Anterior cingulate cortex (tissue), 58 donors: ENCODE data around the gene MICAL3.
A peak's percentile ranks its signal among the peaks of the same experiment; 100 is the strongest.
"Not testable (repeated sequence)": the region's sequence is repeated elsewhere in the genome, so short reads cannot be mapped to it uniquely, and the experiment has no call there.

Source experiments
- DNase-seq, 58 donors: peaks; one replicate each; lab custom pipeline; 2025; lab: John Stamatoyannopoulos, UW

MICAL3 gene

DNA sequence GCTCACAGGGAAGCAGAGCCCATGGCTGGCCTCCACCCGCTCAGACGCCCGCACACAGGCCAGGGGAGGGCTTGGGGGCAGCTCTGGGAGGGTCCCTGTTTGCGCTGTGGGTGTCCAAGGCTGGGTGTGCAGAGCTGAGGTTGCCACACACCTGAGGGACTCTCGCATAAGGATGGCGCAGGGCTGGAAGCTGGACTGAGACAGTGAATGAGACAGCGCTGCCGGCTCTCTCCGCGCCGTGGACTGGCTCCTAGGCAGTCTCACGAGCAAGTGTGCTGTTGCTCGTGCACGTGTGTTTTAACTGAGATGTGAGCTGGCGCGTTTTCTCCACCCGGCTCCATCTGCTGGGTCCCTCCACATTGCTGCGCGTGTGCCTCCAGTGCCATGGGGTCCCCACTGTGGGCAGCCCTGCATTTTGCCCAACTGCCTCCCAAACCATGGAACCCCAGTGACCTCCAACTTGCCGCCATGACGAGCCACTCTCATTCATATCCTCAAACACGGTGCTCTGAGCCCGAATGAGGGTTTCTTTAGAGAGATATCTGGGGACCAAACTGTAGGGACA is 245.9 kb downstream of the MICAL3 start:
- DNase-seq, result no peak

DNA sequence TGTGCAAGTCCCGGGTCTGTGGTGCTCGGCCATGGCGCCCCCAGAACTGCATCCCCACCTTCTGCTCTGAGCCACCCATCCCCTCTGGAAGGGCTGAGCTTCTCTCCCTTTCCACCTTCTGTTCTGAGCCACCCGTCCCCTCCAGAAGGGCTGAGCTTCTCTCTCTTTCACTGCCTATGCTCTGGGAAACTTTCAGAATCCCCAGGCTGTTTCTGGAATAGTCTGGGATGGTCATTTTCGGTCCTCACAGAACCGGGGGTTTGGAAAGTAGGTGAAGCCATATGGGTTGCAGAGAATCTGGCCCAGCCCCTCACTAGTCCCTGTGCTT is 246.7 kb downstream of the MICAL3 start:
- DNase-seq, result no peak

GRCh38 chr22:17777005-17777716 is 247.2 kb downstream of the MICAL3 start:
- DNase-seq, result no peak

DNA sequence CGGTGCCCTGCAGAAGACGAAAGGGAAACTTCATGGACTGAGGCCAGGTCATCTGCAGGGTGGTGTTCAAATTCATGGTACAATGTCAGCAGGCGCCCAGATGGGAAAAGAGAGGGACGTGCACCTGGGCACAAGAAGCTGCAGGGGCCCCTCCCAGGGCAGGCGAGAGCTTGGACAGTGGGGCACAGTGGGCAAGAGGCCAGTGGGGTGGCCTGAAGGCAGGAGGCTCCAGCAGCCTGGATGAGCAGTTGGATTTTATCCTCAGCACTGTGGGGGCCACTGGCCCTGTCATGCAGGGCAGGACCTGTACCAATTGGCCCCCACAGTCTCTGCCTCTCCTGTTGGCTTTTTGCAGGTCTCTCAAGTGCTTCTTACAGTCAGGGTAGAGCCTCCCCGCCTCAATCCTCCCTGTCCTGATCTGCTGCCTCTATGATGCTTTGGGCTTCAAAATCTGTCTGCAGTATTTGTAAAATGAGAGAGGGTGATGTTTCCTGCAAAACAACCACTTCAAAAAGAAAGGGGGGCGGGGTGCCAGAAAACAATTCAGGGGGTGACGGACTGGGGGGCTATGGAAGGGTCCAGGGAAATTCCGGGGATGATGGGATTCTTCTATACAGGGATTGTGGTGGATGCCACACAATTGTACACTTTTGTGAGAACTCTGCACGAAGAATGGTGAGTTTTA is 248.4 kb downstream of the MICAL3 start:
- DNase-seq, result no peak

DNA sequence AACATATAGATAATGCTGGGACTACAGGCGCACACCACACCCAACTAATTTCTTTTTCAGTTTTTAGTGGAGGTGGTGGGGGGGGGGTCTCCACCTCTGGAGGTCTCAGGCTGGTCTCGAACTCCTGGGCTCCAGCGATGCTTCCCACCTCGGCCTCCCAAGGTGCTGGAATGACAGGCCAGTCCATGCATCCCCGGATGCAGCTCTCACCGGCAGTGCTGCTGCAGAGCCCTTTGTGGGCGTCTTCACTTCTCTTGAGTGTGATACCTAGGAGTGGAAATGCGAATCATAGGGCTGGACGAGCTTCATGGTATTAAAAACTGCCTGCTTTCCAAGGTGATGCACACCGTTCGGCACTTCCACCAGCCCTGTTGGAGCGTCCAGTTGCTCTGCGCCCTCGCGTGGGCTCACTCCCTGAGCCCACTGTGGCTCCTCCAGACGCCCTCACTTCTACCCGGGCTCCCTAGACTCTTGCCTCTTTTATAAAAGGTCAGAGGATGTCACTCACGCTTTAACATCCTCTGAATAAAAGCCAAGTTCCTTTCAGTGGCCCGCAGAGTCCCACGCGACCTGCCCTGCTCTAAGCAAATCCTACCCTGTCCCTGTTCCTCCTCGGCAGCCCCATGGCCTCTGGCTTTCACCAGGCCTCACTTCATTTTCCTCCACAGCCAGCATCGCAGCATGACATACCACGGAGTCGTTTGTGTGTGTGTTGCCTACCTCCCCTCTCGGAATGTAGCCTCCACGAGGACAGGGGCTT is 249.3 kb downstream of the MICAL3 start:
- DNase-seq, result no peak

GRCh38 chr22:17774206-17774925 is 250.0 kb downstream of the MICAL3 start, which contains the start of gene BID:
Gene BID (minus strand): TSS chr22:17774469. CDS start chr22:17750116, 24,353 bp downstream.
- peak in 2 of 58 donors; percentile 42 to 47 for DNase-seq

- peak in 22 of 58 donors; percentile 17 to 71 (median 40) for DNase-seq
Observed at GRCh38 chr22:17773606-17774205, 250.7 kb downstream of the MICAL3 start.

GRCh38 chr22:17772958-17773605 is 251.3 kb downstream of the MICAL3 start:
- peak in 2 of 58 donors; percentile 36 to 38 for DNase-seq

- DNase-seq, result no peak
Observed at GRCh38 chr22:17772249-17772957, 252.0 kb downstream of the MICAL3 start.

DNA sequence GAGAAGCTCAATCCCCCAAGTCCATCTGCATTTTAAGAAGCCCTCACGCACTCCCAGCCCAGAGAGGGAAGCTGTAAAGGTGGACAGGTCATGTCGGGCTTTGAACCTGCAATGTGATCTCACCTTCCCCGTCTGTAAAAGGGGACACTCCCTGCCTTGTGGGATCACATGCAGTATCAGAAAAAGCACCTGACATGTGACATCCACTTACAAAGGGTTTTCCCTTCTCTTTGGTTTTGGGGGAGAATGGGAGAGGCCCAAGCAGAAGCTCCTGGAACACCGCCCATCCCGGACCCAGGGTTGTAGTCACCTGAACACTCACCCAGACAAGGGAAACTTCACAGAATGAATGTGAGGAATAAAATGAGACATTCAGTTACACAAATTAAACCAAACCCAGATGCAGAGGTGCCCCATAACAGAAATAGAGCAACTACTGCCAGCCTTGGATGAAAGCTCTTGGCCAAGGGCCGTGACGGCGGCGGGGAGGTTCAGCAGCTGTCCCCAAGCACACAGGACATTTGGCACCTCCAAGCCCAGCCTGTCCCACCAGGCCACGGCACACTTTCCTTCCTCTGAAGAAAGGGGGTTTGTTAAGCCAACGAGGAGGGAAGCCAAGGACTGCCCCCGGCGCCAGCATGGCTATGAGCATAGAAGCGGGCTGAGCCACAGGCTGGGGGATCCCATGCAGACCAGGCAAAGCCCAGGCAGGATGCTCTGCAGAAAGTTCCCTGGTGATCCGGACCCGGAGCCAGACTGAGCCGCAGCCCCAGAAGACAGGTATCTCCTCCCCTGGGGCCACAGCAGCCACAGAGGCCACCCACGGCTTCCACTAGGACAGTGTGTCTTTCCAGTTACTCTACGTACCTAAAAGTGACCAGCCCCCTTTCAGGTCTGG is 253.9 kb downstream of the MICAL3 start:
- DNase-seq, result peak in 41 of 58 donors; percentile 24 to 83 (median 46)

GRCh38 chr22:17769716-17770082 is 254.7 kb downstream of the MICAL3 start:
- no peak for DNase-seq

DNA sequence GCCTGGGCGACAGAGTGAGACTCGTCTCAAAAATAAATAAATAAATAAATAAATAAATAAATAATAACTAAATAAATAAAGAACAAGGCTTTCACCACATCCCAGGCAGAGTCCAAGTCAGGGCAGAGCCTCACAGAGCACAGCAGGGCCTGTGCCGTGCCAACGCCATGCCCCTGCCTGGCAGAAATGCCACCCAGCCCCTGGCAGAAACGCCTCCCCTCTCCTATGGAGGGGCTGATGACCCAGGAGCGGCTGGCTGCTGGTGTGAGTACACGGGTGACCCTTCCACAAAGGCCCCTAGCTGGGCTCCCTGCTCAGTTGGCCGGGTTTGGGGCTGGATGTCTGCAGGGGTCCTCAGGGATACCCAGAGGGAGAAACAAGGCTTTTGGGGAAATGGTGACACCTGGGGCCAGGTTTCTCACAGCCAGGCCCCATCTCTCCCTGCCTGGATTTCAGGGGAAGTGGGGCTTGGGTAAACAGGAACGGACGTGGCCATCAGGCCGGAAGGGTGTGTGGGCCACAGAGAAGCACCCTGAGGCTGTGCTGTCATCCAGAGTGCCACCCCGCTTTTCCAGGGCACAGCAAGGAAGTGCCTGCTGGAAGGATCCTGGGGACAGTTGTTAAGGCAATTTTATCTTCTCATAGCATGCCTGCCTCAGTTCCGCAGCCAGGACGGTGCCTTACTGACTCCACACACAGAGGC is 255.2 kb downstream of the MICAL3 start:
- no peak for DNase-seq

DNA sequence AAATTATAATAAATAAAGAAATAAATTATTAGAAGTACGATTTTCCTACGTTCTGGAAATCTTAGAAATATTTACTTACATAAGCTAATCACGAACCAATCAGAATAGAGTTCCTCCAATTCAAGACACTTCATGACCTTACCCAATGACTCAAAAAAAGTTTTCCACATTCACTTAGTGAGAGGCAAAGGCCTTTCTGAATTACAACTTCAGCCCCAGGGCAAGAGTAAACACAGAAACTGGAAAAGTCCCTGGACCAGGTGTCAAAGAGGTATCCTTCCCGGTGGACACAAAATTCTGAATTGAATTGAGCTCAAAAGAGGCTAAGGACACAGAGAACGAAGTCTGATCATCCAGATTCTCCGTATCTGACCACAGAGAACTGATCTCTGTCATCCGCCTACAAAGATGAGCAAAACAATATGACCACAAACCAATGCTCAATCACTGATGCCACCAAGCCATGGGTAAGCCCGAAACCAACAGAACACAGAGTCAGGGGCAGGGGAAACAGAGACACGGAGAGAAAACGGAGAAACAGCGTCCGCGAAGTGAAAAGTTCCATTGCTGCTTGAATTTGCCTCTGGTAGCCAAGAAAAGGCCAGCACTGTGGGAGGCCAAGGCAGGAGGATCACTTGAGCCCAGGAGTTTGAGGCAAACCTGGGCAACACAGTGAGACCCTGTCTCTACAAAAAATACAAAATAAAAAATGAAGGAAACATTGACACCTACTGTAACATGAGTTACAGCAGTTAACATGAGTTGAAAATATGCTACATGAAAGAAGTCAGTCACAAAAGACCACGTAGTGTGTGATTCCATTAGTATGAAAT is 256.9 kb downstream of the MICAL3 start:
- no peak for DNase-seq

- not testable (repeated sequence) for DNase-seq
Observed at GRCh38 chr22:17764852-17765251, 259.5 kb downstream of the MICAL3 start.

GRCh38 chr22:17764036-17764435 is 260.3 kb downstream of the MICAL3 start:
- DNase-seq, result peak in 3 of 58 donors; percentile 26 to 38 (median 36)

GRCh38 chr22:17763442-17763841 is 260.9 kb downstream of the MICAL3 start:
- not testable (repeated sequence) for DNase-seq
